ENCODE measurements around the gene CEMIP. TPM values are rescaled to one million over a fixed set of nuclear protein-coding genes. Genes with fewer than 3 reads are reported as not detected.

The CEMIP gene
- total and polyA plus RNA-seq, 2 of the 13 experiments (the other 11 are each of a cell fraction or from before 2014, with no cell fraction given), result 4.3 to 28.5 TPM

GRCh38 chr15:80893777-80894176 lies 114.6 kb downstream of the CEMIP start:
- Histone ChIP-seq H3K27me3 (ENCODE audit: control insufficient read depth in 1 of 2, insufficient read depth in 2 of 2, low read length in 2 of 2) (no peaks in the 10 kb centered on the region), H2AFZ (ENCODE audit: low read length) (no peak overlapping the region), H3K4me2 (ENCODE audit: low read depth, low read length) (no peak overlapping the region), H4K20me1 (ENCODE audit: insufficient read depth, low read length) (no peaks in the 10 kb centered on the region), H3K4me1 (ENCODE audit: insufficient read depth, low read length) (peaks cover 15% of the 10 kb centered on the region), H3K27ac (ENCODE audit: extremely low read length, insufficient read depth, low read length) (no peak overlapping the region), H3K9ac (ENCODE audit: insufficient read depth, low read depth, low read length) (no peak overlapping the region), H3K4me3 (replicated peaks in 1 of 3; ENCODE audit: insufficient read depth in 1 of 3, low read depth in 2 of 3, low read length in 3 of 3) (no peak overlapping the region), H3K79me2 (ENCODE audit: insufficient read depth, low read length) (no peaks in the 10 kb centered on the region), H3K9me3 (ENCODE audit: low read length) (no peaks in the 10 kb centered on the region), H3K36me3 (replicated peaks in 1 of 2; ENCODE audit: control insufficient read depth in 1 of 2, insufficient read depth in 2 of 2, low read length in 2 of 2) (peaks cover 12 to 63% of the 10 kb centered on the region in 2 experiments)
- no peak for FAIRE-seq
- WGBS (ENCODE audit: low lambda C conversion rate), result 95% methylated on average over 1 of the region's 1 CpG
- no peak for ATAC-seq
- POLR2A ChIA-PET, result no interaction called here
- DNase-seq (ENCODE audit: low spot score), result no peak
- no TSS peak for BruUV-seq (replicated peaks)
- in situ Hi-C loops (cut with HindIII; ENCODE audit: extremely low pct_ligation_motif_present, low pct_unique_long_range_greater_than_20kb) (no loop called here), intact Hi-C loops (cut with micrococcal nuclease; ENCODE audit: unreplicated experiment) (no loop called here)
- CTCF ChIA-PET (ENCODE audit: low intra/inter-chr PET ratio, low total read pairs), result no interaction called here
- no peak for TF ChIP-seq MED1 (CRISPR knock-in tag; IDR thresholded peaks at IDR 0.05)
- TF ChIP-seq HMGXB4 (CRISPR knock-in tag; IDR thresholded peaks at IDR 0.05; ENCODE audit: borderline replicate concordance in 1 of 2, low read depth in 1 of 2), result no peak
- no peak for TF ChIP-seq NKX3-1 (CRISPR knock-in tag; IDR thresholded peaks at IDR 0.05)
- TF ChIP-seq ZNF841 (CRISPR knock-in tag; IDR thresholded peaks at IDR 0.05; ENCODE audit: borderline replicate concordance), result no peak
- TF ChIP-seq ZNF839 (CRISPR knock-in tag; IDR thresholded peaks at IDR 0.05; ENCODE audit: borderline replicate concordance), result no peak
- no peak for TF ChIP-seq ZNF879 (CRISPR knock-in tag; IDR thresholded peaks at IDR 0.05)
- TF ChIP-seq ZNF235 (CRISPR knock-in tag; IDR thresholded peaks at IDR 0.05; ENCODE audit: borderline replicate concordance), result no peak
- no peak for TF ChIP-seq KDM4B (CRISPR knock-in tag; IDR thresholded peaks at IDR 0.05)
- TF ChIP-seq KDM3A (CRISPR knock-in tag; IDR thresholded peaks at IDR 0.05; ENCODE audit: low read depth), result no peak
- no peak for TF ChIP-seq ZNF704 (CRISPR knock-in tag; IDR thresholded peaks at IDR 0.05; ENCODE audit: borderline replicate concordance)
- TF ChIP-seq FUBP1 (CRISPR knock-in tag; IDR thresholded peaks at IDR 0.05; ENCODE audit: borderline replicate concordance), result no peak
- TF ChIP-seq ZNF629 (CRISPR knock-in tag; conservative IDR thresholded peaks at IDR 0.05), result no peak
- TF ChIP-seq AHR (CRISPR knock-in tag; IDR thresholded peaks at IDR 0.05), result no peak
- TF ChIP-seq ZBTB49 (CRISPR knock-in tag; IDR thresholded peaks at IDR 0.05; ENCODE audit: borderline replicate concordance), result no peak
- no peak for TF ChIP-seq ZNF577 (CRISPR knock-in tag; IDR thresholded peaks at IDR 0.05; ENCODE audit: borderline replicate concordance, low read depth)
- TF ChIP-seq ZC3H4 (CRISPR knock-in tag; IDR thresholded peaks at IDR 0.05; ENCODE audit: borderline replicate concordance), result no peak
- TF ChIP-seq ATM (IDR thresholded peaks at IDR 0.05; ENCODE audit: borderline replicate concordance), result no peak
